Chondrocyte (in vitro differentiated cells): ENCODE results near the gene TEDC1. TPM values are rescaled to one million over a fixed set of nuclear protein-coding genes. Genes with fewer than 3 reads are reported as not detected.

Experiments
- DNase-seq: peaks from one replicate; pipeline ENCODE4 v3.0.0; 2021; ENCODE audit warnings: mixed read lengths, low spot score
- H3K27ac Mint-ChIP-seq: one replicate; pipeline ENCODE4 v1.8.0; 2021; ENCODE audit warnings: mild to moderate bottlenecking, moderate library complexity, mixed read lengths; ENCODE audit not compliant: unreplicated experiment
- H3K27me3 Mint-ChIP-seq: 2 replicates; pipeline ENCODE4 v1.8.0; 2021; ENCODE audit warnings: low read depth, mixed read lengths
- H3K36me3 Mint-ChIP-seq: 2 replicates; pipeline ENCODE4 v1.8.0; 2021; ENCODE audit warnings: low read depth, mixed read lengths
- H3K4me1 Mint-ChIP-seq: 2 replicates; pipeline ENCODE4 v1.8.0; 2021; ENCODE audit warnings: low read depth, mild to moderate bottlenecking, mixed read lengths
- H3K4me3 Mint-ChIP-seq: one replicate; pipeline ENCODE4 v1.8.0; 2021; ENCODE audit warnings: mild to moderate bottlenecking, moderate library complexity, mixed read lengths; ENCODE audit not compliant: unreplicated experiment
- H3K9me3 Mint-ChIP-seq: 2 replicates; pipeline ENCODE4 v1.8.0; 2021; ENCODE audit warnings: low read depth, mixed read lengths
- CTCF ChIP-seq: fragments of 200-600 bp; sonication (generic); IDR thresholded peaks from 2 replicates; pipeline ENCODE4 v1.5.0; 2021; ENCODE audit warnings: antibody characterized with exemption, mild to moderate bottlenecking, moderate library complexity
- total RNA-seq: library from RNA; stranded (reverse); gene quantifications from 3 replicates; pipeline ENCODE4 v1.2.1, GENCODE V29; 2021

The TEDC1 gene
- total RNA-seq, 1 donor from 2014 or later, result 12.9 TPM

GRCh38 chr14:105487986-105488777 is 2.9 kb upstream of the TEDC1 start:
- DNase-seq, result no peak
- H3K27ac Mint-ChIP-seq, result peak overlapping the region; percentile 32
- H3K36me3 Mint-ChIP-seq, result no peaks in the 10 kb centered on the region
- peak overlapping the region; percentile 69 for H3K4me3 Mint-ChIP-seq
- no peaks in the 10 kb centered on the region for H3K27me3 Mint-ChIP-seq
- no peaks in the 10 kb centered on the region for H3K9me3 Mint-ChIP-seq
- TF ChIP-seq CTCF, result no peak
- H3K4me1 Mint-ChIP-seq, result peaks cover 36% of the 10 kb centered on the region

DNA sequence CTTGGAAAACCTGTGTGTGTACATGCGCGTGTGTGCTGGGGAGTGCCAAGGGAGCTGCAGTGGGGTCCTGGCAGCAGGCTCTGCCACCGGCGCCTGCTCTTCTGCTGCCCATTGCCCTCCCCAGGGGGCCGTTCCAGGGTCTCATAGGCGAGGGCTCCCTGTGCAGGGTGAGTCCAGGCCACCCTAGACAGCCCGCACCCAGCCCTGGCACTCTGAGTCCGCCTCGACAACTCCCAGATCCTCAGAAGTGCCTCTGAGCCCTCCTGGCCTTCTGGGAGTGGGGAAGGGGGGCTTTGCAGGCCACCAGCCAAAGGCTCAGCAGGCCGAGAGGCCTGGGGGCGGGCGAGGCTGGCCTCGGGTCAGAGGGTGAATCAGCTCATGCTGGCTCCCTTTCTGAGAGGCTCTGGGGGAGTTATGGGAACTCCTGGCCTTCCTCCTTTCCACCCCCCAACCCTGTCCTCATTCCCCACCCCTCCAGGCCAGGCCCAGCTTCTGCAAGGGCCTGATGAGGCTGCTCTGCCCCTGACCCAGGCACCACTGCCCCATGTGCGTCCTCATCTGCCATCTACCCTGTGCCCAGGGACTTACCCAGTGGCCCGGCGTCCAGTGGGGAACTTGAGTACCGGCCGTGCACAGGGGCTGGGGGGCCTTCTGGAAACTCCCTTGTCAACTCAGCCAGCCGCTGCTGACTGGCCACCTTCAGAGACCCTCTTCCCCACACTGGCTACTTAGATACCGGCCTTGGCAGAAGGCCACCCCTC is 2.1 kb upstream of the TEDC1 start:
- no peak for DNase-seq
- H3K27ac Mint-ChIP-seq, result peak overlapping the region; percentile 88
- H3K36me3 Mint-ChIP-seq, result no peaks in the 10 kb centered on the region
- peaks cover 30% of the 10 kb centered on the region for H3K4me1 Mint-ChIP-seq
- no peaks in the 10 kb centered on the region for H3K9me3 Mint-ChIP-seq
- TF ChIP-seq CTCF, result no peak
- H3K4me3 Mint-ChIP-seq, result peak overlapping the region; percentile 69
- H3K27me3 Mint-ChIP-seq, result no peaks in the 10 kb centered on the region

GRCh38 chr14:105489542-105490266 is 1.3 kb upstream of the TEDC1 start:
- DNase-seq, result no peak
- H3K4me1 Mint-ChIP-seq, result peaks cover 22% of the 10 kb centered on the region
- H3K9me3 Mint-ChIP-seq, result no peaks in the 10 kb centered on the region
- no peaks in the 10 kb centered on the region for H3K27me3 Mint-ChIP-seq
- H3K4me3 Mint-ChIP-seq, result peak overlapping the region; percentile 69
- TF ChIP-seq CTCF, result peak; percentile 80
- H3K36me3 Mint-ChIP-seq, result no peaks in the 10 kb centered on the region
- H3K27ac Mint-ChIP-seq, result peak overlapping the region; percentile 88

- no peaks in the 10 kb centered on the region for H3K9me3 Mint-ChIP-seq
- no peak for TF ChIP-seq CTCF
Measured at GRCh38 chr14:105490267-105490571, 827 bp upstream of the TEDC1 start.

GRCh38 chr14:105491366-105491973 is 424 bp downstream of the TEDC1 start:
- H3K9me3 Mint-ChIP-seq, result no peaks in the 10 kb centered on the region
- H3K27ac Mint-ChIP-seq, result peak overlapping the region; percentile 81
- peaks cover 15% of the 10 kb centered on the region for H3K4me1 Mint-ChIP-seq
- H3K27me3 Mint-ChIP-seq, result no peaks in the 10 kb centered on the region
- DNase-seq, result no peak
- no peaks in the 10 kb centered on the region for H3K36me3 Mint-ChIP-seq
- H3K4me3 Mint-ChIP-seq, result peak overlapping the region; percentile 72
- no peak for TF ChIP-seq CTCF

More at GRCh38 chr14:105490267-105490571, 827 bp upstream of the TEDC1 start:
- no peaks in the 10 kb centered on the region for H3K36me3 Mint-ChIP-seq
- peak overlapping the region; percentile 69 for H3K4me3 Mint-ChIP-seq
- no peak for DNase-seq
- H3K27ac Mint-ChIP-seq, result peak overlapping the region; percentile 88
- peaks cover 21% of the 10 kb centered on the region for H3K4me1 Mint-ChIP-seq
- H3K27me3 Mint-ChIP-seq, result no peaks in the 10 kb centered on the region
